Stimulated activated effector memory CD8-positive, alpha-beta T cell treated with anti-CD3 and anti-CD28 coated beads, Interleukin-12 subunit alpha, Interleukin-12 subunit beta, amount 100 ng/mL, for 72 hours (primary cell): ENCODE data around the gene MAP3K7.
"Not testable (repeated sequence)": the region's sequence is repeated elsewhere in the genome, so short reads cannot be mapped to it uniquely, and the experiment has no call there.

Source experiments
- ATAC-seq: fragments of 150-1000 bp; cut with Tn5 transposase; 2 replicates; pipeline ENCODE4 v1.10.0; 2021
- DNase-seq, 2 donors: peaks; one replicate each; pipeline ENCODE4 v3.0.0; 2021 to 2022; ENCODE audit warnings: low spot score in 2 of 2
- H3K27ac Mint-ChIP-seq: one replicate; pipeline ENCODE4 v1.8.0; 2022; ENCODE audit warnings: mild to moderate bottlenecking, mixed read lengths
- H3K36me3 Mint-ChIP-seq: one replicate; pipeline ENCODE4 v1.8.0; 2022; ENCODE audit warnings: mild to moderate bottlenecking, mixed read lengths
- H3K4me1 Mint-ChIP-seq: one replicate; pipeline ENCODE4 v1.8.0; 2022; ENCODE audit warnings: mixed read lengths
- H3K4me3 Mint-ChIP-seq: one replicate; pipeline ENCODE4 v1.8.0; 2022; ENCODE audit warnings: mild to moderate bottlenecking, mixed read lengths
- H3K9me3 Mint-ChIP-seq: one replicate; pipeline ENCODE4 v1.8.0; 2022; ENCODE audit warnings: mixed read lengths

The MAP3K7 gene

GRCh38 chr6:90586546-90586835 is 381 bp downstream of the MAP3K7 start:
- Mint-ChIP-seq H3K4me1 (peaks cover 38% of the 10 kb centered on the region), H3K36me3 (peaks cover 25% of the 10 kb centered on the region), H3K4me3 (peak overlapping the region; percentile 92), H3K27ac (peak overlapping the region; percentile 98), H3K9me3 (peaks cover 2% of the 10 kb centered on the region)
- ATAC-seq (peak; percentile 46), DNase-seq (no peak)

GRCh38 chr6:90584636-90585255 is 2.1 kb downstream of the MAP3K7 start:
- peak overlapping the region; percentile 27 for H3K27ac Mint-ChIP-seq
- peaks cover 25% of the 10 kb centered on the region for H3K36me3 Mint-ChIP-seq
- no peak for DNase-seq
- peaks cover 2% of the 10 kb centered on the region for H3K9me3 Mint-ChIP-seq
- ATAC-seq: no peak
- H3K4me3 Mint-ChIP-seq: peak overlapping the region; percentile 92
- H3K4me1 Mint-ChIP-seq: peaks cover 38% of the 10 kb centered on the region

GRCh38 chr6:90583836-90584481 is 2.9 kb downstream of the MAP3K7 start:
- H3K36me3 Mint-ChIP-seq: peaks cover 25% of the 10 kb centered on the region
- ATAC-seq: no peak
- H3K27ac Mint-ChIP-seq: peak overlapping the region; percentile 48
- H3K4me1 Mint-ChIP-seq: peaks cover 42% of the 10 kb centered on the region
- no peak for DNase-seq
- H3K4me3 Mint-ChIP-seq: peak overlapping the region; percentile 92
- peaks cover 2% of the 10 kb centered on the region for H3K9me3 Mint-ChIP-seq

- Mint-ChIP-seq H3K4me3 (peak overlapping the region; percentile 92), H3K9me3 (peaks cover 2% of the 10 kb centered on the region), H3K27ac (peak overlapping the region; percentile 48), H3K36me3 (peaks cover 25% of the 10 kb centered on the region), H3K4me1 (peaks cover 42% of the 10 kb centered on the region)
- DNase-seq (no peak), ATAC-seq (no peak)
Measured at GRCh38 chr6:90583179-90583835, 3.6 kb downstream of the MAP3K7 start.

- Mint-ChIP-seq H3K27ac (no peak overlapping the region), H3K4me1 (peaks cover 35% of the 10 kb centered on the region), H3K36me3 (peaks cover 11% of the 10 kb centered on the region), H3K4me3 (no peak overlapping the region), H3K9me3 (no peaks in the 10 kb centered on the region)
- ATAC-seq (no peak), DNase-seq (no peak)
Measured at GRCh38 chr6:90581146-90581545, 5.7 kb downstream of the MAP3K7 start.

GRCh38 chr6:90578894-90579549 is 7.8 kb downstream of the MAP3K7 start:
- H3K9me3 Mint-ChIP-seq: no peaks in the 10 kb centered on the region
- peaks cover 24% of the 10 kb centered on the region for H3K4me1 Mint-ChIP-seq
- ATAC-seq: no peak
- no peak overlapping the region for H3K27ac Mint-ChIP-seq
- no peak overlapping the region for H3K4me3 Mint-ChIP-seq
- DNase-seq: no peak
- H3K36me3 Mint-ChIP-seq: no peaks in the 10 kb centered on the region

- peaks cover 7% of the 10 kb centered on the region for H3K36me3 Mint-ChIP-seq
- H3K4me3 Mint-ChIP-seq: no peak overlapping the region
- no peak for DNase-seq
- peaks cover 11% of the 10 kb centered on the region for H3K4me1 Mint-ChIP-seq
- H3K27ac Mint-ChIP-seq: no peak overlapping the region
- no peaks in the 10 kb centered on the region for H3K9me3 Mint-ChIP-seq
- no peak for ATAC-seq
Measured at GRCh38 chr6:90575267-90575666, 11.6 kb downstream of the MAP3K7 start.

GRCh38 chr6:90574610-90575009 is 12.3 kb downstream of the MAP3K7 start:
- DNase-seq: no peak
- Mint-ChIP-seq H3K9me3 (no peaks in the 10 kb centered on the region), H3K4me3 (no peak overlapping the region), H3K27ac (no peak overlapping the region), H3K36me3 (peaks cover 12% of the 10 kb centered on the region), H3K4me1 (peaks cover 15% of the 10 kb centered on the region)
- ATAC-seq: no peak

- Mint-ChIP-seq H3K4me1 (peaks cover 17% of the 10 kb centered on the region), H3K27ac (no peak overlapping the region), H3K36me3 (peaks cover 17% of the 10 kb centered on the region), H3K4me3 (no peak overlapping the region), H3K9me3 (no peaks in the 10 kb centered on the region)
- ATAC-seq (no peak), DNase-seq (no peak)
Measured at GRCh38 chr6:90573624-90574023, 13.2 kb downstream of the MAP3K7 start.

GRCh38 chr6:90572856-90573255 is 14.0 kb downstream of the MAP3K7 start:
- Mint-ChIP-seq H3K4me3 (no peak overlapping the region), H3K27ac (no peak overlapping the region), H3K4me1 (peaks cover 17% of the 10 kb centered on the region), H3K36me3 (peaks cover 25% of the 10 kb centered on the region), H3K9me3 (no peaks in the 10 kb centered on the region)
- ATAC-seq: no peak
- DNase-seq: no peak

GRCh38 chr6:90569223-90569622 is 17.6 kb downstream of the MAP3K7 start:
- no peak overlapping the region for H3K4me3 Mint-ChIP-seq
- peaks cover 36% of the 10 kb centered on the region for H3K4me1 Mint-ChIP-seq

GRCh38 chr6:90567682-90568081 is 19.2 kb downstream of the MAP3K7 start:
- not testable (repeated sequence) for ATAC-seq, DNase-seq, H3K9me3 Mint-ChIP-seq, H3K4me3 Mint-ChIP-seq, H3K27ac Mint-ChIP-seq
- H3K36me3 Mint-ChIP-seq: peaks cover 49% of the 10 kb centered on the region
- H3K4me1 Mint-ChIP-seq: peaks cover 51% of the 10 kb centered on the region

More at GRCh38 chr6:90569223-90569622, 17.6 kb downstream of the MAP3K7 start:
- no peak for ATAC-seq
- DNase-seq: no peak
- Mint-ChIP-seq H3K36me3 (peaks cover 41% of the 10 kb centered on the region), H3K27ac (no peak overlapping the region), H3K9me3 (no peaks in the 10 kb centered on the region)

GRCh38 chr6:90562341-90562740 is 24.5 kb downstream of the MAP3K7 start:
- Mint-ChIP-seq H3K36me3 (peaks cover 64% of the 10 kb centered on the region), H3K27ac (peak overlapping the region; percentile 26), H3K4me1 (peaks cover 50% of the 10 kb centered on the region)
- DNase-seq, H3K9me3 Mint-ChIP-seq, H3K4me3 Mint-ChIP-seq, ATAC-seq: not testable (repeated sequence)

- Mint-ChIP-seq H3K36me3 (peaks cover 76% of the 10 kb centered on the region), H3K9me3 (no peaks in the 10 kb centered on the region), H3K4me1 (peaks cover 38% of the 10 kb centered on the region), H3K27ac (no peak overlapping the region), H3K4me3 (no peak overlapping the region)
- no peak for DNase-seq
- no peak for ATAC-seq
Measured at GRCh38 chr6:90559931-90560330, 26.9 kb downstream of the MAP3K7 start.

GRCh38 chr6:90557006-90557405 is 29.9 kb downstream of the MAP3K7 start:
- H3K4me3 Mint-ChIP-seq: no peak overlapping the region
- peaks cover 92% of the 10 kb centered on the region for H3K36me3 Mint-ChIP-seq
- no peak for ATAC-seq
- no peak for DNase-seq
- H3K9me3 Mint-ChIP-seq: no peaks in the 10 kb centered on the region
- peaks cover 9% of the 10 kb centered on the region for H3K4me1 Mint-ChIP-seq
- no peak overlapping the region for H3K27ac Mint-ChIP-seq
